ENCODE results near the gene HPSE2. TPM values are rescaled to one million over a fixed set of nuclear protein-coding genes. Genes with fewer than 3 reads are reported as not detected.

The HPSE2 gene
- total and polyA plus RNA-seq, 2 of the 8 experiments (the other 6 are each of a cell fraction or from before 2014, with no cell fraction given): 0.41 to 0.58 TPM

DNA sequence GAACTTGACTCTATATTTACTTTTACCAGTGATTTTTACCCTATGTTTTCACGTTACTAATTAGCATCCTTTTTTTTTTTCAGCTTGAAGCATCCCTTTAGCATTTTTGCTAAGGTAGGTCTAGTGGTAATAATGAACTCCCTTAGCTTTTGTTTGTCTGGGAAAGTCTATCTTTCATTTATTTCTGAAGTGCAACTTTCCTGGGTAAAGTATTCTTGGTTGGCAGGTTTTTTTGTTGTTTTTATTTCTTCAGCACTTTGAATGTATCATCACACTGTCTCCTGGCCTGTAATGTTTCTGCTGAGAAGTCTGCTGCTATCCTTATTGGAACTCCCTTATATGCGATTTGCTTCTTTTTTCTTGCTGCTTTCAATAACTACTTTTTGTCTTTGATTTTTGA lies 639.2 kb downstream of the HPSE2 start (continued):
- TF ChIP-seq TAF7 (optimal IDR thresholded peaks at IDR 0.05; ENCODE audit: borderline replicate concordance, low read depth, low read length) (no peak), POU5F1 (IDR thresholded peaks at IDR 0.05; ENCODE audit: low read depth, low read length) (no peak), TBP (IDR thresholded peaks at IDR 0.05; ENCODE audit: low read depth, low read length) (no peak)

Data from H1 (cell line).